Left forelimb (tissue), 1 donor: ENCODE measurements around the gene RAB40C.

ENCODE experiments used
- DNase-seq: peaks from one replicate; pipeline ENCODE4 v3.0.0-alpha.2; 2018; ENCODE audit warnings: low spot score

Gene RAB40C

GRCh38 chr16:668519-669171 lies 78.8 kb downstream of the RAB40C start:
- DNase-seq: no peak

- no peak for DNase-seq
Measured at GRCh38 chr16:669666-670065, 79.8 kb downstream of the RAB40C start.

DNA sequence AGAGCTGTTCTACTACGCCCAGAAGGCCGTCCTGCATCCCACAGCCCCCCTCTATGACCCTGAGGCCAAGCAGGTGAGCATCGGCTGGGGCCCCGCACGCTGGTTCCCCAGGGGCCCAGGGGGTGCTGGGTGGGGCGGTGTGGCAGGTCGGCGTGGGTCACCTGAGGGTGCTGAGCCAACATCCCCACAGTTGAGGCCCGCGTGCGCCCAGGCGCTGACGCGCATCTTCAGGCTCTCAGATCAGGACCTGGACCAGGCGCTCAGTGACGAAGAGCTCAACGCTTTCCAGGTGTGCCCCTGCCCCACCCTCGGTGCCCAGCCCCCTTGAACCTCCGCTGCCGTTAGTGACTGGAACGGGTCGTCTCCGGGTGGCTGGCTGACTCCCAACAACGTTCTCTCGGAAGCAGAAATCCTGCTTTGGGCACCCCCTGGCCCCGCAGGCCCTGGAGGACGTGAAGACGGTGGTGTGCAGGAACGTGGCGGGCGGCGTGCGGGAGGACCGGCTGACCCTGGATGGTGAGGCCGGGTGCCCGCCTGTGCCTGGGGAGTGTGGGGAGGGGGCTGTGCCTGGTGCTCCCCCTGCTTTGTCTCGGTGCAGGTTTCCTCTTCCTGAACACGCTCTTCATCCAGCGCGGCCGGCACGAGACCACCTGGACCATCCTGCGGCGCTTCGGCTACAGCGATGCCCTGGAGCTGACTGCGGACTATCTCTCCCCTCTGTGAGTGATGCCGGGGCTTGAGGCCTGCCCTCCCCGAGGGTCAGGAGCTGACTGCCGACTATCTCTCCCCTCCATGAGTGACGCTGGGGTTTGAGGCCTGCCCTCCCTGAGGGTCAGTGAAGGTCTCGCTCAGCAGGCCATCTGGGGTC lies 80.9 kb downstream of the RAB40C start:
- DNase-seq: no peak

DNA sequence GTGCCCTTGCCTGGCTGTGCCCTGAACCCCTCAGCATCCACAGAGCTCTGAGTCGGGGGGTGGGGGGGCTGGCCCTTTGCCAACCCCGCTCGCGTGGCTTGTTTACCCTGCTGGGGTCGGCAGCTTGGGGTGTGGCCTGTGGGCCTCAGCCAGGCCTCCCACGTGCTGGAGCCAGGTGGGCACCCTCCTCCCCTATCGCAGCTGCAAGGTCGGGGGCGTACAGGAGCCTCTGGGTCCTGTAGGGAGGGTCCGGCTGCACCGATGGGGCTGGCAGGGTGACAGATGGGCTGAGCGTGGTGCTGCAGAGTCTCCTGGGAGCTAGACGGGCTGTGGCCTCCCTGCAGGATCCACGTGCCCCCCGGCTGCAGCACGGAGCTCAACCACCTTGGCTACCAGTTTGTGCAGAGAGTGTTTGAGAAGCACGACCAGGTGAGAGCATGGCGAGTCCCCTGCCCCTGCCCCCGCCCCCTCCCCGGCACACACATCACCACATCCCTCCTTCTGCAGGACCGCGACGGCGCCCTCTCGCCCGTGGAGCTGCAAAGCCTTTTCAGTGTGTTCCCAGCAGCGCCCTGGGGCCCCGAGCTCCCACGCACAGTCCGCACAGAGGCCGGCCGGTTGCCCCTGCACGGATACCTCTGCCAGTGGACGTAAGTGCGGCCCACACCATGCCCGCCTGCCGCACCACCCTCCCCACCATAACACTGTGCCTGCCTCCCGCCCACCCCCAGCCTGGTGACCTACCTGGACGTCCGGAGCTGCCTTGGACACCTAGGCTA lies 81.7 kb downstream of the RAB40C start:
- DNase-seq: no peak

DNA sequence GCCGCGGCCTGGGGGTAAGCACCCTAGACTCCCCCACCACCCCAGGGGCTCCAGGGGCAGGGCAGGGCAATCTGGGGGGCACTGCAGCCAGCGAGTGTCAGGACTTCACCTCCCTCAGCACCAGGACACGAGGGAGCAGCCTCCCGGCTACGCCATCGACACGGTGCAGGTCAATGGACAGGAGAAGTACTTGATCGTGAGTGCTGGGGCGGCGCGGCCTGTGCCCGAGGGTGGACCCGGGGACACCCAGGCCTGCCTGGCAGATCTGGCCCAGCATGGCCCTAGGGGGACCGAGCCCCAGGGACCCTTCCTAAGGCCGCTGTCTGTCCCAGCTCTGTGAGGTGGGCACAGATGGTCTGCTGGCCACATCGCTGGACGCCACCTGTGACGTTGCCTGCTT lies 82.5 kb downstream of the RAB40C start:
- no peak for DNase-seq

DNA sequence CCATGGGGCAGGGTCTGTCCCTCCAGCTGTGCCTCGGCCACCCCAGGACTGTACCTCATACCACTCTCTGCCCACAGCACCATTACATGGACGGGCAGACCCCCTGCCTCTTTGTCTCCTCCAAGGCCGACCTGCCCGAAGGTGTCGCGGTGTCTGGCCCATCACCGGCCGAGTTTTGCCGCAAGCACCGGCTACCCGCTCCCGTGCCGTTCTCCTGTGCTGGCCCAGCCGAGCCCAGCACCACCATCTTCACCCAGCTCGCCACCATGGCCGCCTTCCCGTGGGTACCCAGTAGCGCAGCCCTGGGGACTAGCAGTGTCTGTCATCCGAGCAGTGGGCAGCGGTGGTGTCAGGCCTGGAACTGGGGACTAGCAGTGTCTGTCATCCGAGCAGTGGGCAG lies 83.0 kb downstream of the RAB40C start:
- no peak for DNase-seq

- DNase-seq: no peak
Measured at GRCh38 chr16:673399-673991, 83.6 kb downstream of the RAB40C start.

DNA sequence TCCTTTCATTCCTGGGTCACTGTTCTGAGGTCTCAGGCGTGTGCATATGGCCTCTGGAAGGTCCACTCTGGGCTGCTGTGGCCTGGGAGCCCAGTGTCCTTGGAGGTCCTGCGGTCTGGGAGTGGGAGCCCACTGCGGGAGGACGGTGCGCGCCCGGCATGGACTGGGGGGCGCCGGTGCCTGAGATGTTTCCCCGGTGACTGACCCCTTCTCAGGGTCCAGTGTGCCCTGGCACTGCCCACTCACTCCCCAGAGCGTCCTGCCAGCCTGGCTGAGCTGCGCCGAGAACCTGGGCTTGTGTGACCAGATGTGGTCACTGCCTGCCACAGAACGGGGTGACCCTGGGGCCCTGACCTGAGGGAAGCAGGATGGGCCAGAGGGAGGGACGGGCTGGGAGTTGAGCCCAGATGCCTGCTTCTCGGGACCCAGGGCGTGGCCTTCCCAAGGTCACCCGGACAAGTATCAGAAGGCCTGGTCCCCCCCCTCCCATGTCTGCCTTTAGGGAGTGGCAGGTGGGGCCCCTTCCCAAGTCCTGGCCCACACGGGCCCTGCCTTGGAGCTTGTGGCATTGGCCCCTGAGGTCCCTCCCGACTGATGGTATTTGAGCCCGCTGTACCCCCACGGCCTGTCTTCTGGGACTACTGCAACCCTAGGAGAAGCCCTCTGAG lies 84.5 kb downstream of the RAB40C start:
- no peak for DNase-seq

DNA sequence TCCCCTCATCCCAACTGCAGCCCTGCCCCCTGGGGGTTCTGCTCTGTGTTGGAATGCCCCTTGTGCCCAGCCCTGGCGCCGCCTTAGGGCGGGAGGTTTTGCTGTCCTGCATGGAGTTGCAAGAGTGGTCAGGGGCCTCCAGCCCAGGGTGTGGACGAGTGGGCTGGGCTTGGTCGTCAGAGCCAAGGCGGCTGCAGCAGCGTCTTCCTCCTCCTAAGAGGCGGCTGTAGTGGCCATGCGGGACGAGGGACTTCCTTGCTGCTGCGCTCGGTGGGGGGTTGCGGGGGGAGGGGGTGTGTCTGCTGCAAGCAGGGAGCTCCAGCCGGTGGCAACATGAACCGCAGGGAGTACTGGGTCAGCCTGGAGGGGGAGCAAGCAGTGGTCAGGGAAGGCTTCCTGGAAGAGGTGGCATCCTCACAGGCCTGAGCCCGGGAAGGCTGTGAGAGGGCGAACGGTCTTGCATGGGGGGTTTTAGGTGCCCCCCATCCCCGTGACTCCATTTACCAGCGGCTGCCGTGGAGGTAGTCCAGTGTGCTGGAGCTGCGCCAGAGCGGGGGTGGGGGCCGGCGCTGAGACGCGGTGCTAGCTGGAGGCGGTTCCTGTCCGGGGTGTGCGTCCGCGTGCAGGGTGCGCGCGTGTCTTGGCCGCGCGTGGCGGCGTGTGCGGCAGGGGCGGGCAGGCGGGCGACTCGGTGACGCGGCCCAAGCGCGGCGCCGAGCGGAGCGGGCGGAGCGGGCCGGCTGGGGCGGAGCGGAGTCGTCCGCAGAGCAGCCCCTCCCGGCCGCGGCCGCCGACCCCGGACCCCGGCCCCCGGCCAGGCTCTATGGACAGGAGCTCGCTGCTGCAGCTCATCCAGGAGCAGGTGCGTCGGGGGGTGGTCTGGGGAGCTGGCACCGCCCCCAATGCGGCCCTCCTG lies 85.4 kb downstream of the RAB40C start, which contains the start of gene RHBDL1:
Gene RHBDL1, plus strand, starts transcription at position 704 of the 916 bp plus-strand sequence. Its CDS starts 120 bp downstream, at position 824.
- no peak for DNase-seq

- DNase-seq: no peak
Measured at GRCh38 chr16:675884-676564, 86.2 kb downstream of the RAB40C start.

DNA sequence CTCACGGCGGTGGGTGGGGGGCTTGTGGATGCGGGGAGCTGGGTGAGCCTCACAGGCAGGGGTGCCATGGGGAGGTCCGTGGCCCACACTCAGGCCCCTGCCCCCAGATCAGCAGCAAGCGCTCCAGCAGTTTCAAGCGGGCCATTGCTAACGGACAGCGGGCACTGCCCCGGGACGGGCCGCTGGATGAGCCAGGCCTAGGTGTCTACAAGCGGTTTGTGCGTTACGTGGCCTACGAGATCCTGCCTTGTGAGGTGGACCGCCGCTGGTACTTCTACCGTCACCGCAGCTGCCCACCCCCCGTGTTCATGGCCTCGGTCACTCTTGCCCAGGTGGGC lies 86.7 kb downstream of the RAB40C start:
- no peak for DNase-seq

GRCh38 chr16:676913-677312 lies 87.0 kb downstream of the RAB40C start:
- no peak for DNase-seq

GRCh38 chr16:677316-678190 lies 87.7 kb downstream of the RAB40C start:
- no peak for DNase-seq

DNA sequence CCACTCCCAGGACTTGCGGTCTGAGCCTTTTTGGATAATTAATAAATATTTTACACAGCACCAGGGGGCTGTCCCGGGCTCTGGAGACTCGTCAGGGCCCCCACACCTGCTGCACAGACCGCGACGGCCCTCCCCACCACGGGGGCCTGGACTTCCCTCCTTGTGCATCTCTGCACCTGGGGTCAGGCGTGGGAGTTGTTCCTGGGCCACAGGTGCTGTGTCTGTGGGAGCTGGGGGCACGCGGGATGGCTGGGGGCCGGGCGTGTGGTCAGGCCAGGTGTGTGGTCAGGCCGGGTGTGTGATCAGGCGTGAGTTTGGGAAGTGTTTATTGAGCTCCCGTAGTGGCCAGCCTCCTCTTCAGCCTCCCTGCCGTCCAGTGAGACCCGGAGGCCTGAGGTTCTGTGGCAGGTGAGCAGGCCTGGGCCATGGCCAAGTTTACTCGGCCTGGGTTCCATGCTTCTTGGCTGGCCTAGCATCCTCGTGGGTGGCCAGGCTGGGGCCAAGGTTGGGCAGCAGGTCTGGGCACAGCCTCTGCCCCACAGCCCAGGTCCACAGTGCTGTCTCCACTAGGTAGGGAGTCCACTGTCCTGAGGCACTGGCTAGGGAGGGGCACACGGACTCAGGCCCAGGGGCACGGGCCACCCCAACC lies 88.5 kb downstream of the RAB40C start:
- no peak for DNase-seq
